NCI-H82 treated with DMSO at 0.1 percent for 48 hours (cell line): Measurements from ENCODE around the gene ACE2.
"Not testable (repeated sequence)": the region's sequence is repeated elsewhere in the genome, so short reads cannot be mapped to it uniquely, and the experiment has no call there.

Experiments used
- DNase-seq: peaks from one replicate; lab custom pipeline; 2025; ENCODE audit not compliant: unreplicated experiment; lab: John Stamatoyannopoulos, UW

The ACE2 gene

DNA sequence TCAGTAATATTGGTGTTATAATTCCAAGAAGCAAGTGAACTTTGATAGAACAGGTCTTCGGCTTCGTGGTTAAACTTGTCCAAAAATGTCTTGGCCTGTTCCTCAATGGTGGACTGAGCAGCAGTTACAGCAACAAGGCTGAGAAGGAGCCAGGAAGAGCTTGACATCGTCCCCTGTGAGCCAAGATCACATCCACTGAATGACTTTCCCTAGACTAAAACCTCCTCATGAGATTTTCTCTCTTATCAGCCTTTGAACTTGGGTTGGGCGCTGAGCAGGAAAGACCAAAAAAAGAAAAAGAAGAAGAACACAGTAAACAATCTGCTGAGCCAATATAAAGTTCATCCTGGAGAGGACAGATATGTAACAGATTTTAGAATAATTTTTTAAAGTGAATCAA lies at the start of gene ACE2:
Gene ACE2, minus strand, starts transcription at position 216 of the 400 bp plus-strand sequence. Its CDS starts 49 bp downstream, at position 167.
- DNase-seq: no peak

DNA sequence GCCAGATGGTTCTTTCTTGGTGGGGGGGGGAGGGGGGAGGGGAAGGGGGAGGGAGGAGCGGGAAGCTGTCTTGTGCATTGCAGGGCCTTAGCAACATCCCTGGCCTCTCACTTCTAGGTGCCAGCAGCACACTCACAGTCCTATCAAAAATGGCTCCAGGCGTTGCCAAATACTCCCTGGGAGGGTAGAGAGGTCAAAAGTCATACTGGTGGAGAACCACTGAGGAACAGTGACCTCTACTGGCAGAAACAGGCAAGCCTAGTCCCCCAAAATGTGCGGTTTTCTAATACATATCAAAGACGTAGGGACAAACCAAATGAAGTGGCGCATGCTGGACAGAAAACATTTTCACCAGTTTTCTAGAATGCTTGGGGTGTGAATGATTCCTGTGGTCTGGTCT lies 46.8 kb upstream of the ACE2 start:
- DNase-seq: not testable (repeated sequence)

DNA sequence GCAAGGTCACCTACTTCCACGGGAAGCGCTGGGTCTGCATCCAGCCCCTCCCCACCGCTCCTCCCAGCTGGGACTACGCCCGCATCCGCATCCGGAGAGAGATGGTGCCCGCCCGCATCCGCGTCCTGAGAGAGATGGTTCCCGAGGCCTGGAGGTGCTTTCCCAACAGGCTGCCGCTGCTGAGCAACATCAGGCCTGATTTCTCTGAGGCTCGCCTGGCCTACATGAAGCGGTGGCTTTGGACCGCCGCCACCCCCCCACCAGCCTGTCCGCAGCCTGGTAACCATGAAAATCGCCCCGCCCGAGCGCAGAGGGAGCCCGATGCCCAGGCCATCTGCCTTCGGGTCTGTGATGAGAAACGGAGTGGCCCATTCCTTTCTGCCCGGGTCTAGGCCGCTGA lies 45.8 kb upstream of the ACE2 start:
- DNase-seq: no peak

DNA sequence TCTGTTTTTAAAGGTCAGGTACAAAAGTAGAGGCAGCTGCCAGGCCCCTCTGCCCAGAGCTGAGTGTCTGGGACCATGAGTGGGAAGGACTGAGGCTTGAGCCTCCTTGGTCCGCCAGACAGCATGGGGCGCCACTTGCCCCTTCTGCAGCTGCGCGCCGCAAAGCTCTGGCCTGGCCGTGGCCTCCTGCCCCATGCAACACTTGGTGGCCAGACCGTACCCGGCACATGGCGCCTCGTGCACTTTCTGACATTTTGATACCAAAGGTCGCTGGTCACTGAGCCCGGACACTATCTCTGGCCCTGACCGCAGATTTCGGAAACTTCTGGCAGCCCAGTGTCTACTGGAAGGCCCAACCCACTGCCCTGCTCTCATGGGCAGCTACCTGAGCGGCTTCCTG lies 45.3 kb upstream of the ACE2 start:
- DNase-seq: no peak

DNA sequence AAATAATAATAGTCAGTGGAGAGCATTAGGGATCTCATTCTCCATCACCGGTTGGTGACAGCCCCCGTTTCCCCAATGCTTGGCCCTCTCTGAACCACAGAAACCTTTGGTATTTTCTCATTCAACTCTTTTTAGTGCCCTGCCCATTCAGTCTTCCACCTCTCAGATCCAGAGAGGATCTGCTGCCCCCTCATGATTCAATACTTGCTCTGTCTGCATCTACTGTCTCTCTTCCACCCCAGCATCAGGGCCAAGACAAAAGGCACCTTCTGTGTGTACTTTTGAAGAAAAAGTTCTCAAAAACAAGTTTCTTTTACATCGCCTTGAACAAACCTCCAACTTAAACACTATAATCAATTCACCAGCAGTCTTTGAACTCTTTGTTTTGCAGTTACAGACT lies 44.5 kb upstream of the ACE2 start:
- no peak for DNase-seq

DNA sequence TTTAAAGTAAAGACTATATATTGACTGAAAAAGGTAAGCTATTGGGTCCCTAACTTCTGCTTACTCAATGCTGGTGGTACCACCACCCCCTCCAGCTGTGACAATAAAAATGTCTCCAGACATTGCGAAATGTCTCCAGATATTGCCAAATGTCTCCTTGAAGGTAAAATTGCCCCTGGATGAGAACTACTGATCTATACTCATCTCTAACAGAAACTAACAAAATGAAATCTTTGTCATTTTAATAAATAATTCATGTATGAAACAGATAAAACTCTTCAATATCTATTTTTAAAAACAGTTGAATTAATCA lies 43.8 kb upstream of the ACE2 start:
- DNase-seq: no peak

DNA sequence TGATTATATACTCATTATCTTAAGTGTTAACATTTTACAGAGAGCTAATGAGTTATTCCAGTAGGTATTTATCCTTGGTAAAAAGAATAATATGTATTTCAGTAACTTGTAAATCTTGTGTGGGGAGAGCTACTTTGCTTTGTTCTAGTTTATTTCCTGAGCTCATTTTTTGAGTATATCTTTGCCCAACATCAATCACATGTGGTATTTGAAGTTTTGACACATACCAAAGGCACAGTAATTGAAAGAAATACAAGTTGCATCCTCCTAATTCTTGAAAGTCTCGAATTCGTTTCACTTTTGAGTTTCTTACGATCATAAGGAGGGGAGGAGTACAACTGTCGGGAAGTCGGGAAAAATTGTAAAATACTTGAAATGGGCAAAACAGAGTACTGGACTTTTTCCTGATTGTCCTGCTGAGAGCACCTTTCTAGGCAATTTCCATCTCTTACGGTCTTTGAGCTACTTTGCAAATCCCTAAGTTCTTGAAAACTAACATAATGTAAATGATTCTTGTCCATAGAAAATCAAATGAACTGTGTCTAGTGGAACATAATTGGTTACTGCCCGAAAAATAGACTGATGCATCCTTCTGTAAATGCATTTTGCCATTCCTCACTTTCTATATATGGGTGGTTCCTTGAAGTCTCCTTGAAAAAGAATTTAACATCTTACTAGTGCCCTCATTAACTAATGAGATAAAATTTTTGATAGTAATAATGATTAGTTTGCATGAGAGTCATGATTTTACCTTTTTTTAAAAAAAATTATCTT lies 43.2 kb upstream of the ACE2 start:
- DNase-seq: no peak

DNA sequence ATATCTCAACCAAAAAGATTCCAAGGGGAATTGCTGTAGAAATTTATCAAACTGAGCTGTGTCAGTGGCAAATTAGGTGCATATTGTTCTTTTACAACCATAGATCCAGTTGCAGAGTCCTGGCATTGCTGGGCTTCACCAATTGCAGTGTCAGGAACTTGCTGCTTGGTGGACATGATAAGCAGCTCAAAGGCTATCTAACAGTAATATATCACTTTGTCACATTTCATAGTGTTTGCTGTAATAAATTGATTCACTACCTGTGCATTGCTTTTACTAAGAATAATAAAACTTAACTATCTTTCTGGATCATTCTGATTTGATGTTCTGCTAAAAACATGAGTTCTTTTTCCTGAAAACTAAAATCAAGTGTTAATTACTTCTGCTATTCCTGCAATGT lies 30.9 kb upstream of the ACE2 start:
- DNase-seq: no peak

DNA sequence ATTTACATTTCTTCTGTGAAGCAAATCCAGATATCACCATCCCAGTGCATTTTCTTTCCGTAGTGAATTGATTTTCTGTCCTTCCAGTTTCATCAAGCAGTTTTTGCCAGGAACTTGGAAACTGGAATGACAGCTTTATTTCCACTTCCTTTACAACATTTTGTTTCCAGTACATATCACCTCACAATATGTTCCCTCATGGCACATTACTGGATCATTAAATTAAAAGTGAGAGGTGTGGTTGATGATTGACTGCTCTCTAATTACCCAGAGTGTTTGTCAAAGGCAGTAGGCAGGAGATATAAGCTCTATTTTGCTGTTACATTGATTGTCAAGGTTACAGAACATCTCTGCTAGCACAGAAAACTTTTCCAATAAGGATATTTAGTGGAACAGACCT lies 22.3 kb upstream of the ACE2 start:
- DNase-seq: no peak

DNA sequence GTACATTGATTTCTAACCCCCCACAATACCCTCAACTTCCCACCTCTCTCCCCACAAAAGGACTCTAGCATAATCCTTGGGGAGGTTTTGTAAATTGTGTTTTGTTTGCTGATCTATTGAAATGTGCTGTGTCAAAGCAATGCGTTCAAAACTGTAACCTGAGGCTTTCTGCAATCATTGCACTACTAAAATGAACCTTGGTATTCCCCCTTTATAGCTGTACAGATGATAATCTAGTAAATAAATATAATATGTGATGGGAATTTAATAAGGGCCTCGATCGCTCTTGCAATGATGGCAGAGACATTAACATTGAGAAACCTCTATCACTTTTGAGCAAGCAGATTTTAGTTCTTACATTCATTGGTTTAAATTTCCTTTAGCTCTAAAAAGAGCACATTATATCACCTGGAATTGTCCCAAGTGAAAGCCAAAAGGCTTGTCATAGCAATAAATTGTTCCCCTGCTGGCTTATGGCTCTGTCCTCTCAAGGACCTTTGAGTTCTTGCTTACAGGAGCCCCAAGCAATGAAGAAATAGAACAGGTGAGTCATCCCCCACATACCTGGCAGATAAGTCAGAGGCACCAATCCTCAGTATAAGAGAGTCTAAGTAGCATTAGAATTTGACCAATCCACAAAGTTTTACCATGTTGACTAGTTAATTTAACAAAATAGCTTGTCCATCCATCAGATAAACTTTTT lies 18.4 kb upstream of the ACE2 start:
- no peak for DNase-seq

DNA sequence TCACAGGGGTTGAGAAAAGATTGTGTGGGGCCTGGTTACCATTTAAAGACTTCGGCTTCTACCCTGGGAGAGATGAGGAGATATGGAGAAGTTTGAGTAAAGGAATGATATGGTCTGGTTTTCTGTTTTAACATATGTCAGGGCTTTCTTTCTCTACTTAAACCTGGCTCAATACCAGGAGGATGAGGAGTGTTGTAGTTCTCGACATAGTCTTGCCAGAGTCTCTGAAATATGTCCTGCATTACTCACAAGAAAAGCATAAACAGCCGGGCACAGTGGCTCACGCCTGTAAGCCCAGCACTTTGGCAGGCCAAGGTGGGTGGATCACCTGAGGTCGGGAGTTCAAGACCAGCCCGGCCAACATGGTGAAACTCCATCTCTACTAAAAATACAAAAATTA lies 16.4 kb upstream of the ACE2 start:
- no peak for DNase-seq

DNA sequence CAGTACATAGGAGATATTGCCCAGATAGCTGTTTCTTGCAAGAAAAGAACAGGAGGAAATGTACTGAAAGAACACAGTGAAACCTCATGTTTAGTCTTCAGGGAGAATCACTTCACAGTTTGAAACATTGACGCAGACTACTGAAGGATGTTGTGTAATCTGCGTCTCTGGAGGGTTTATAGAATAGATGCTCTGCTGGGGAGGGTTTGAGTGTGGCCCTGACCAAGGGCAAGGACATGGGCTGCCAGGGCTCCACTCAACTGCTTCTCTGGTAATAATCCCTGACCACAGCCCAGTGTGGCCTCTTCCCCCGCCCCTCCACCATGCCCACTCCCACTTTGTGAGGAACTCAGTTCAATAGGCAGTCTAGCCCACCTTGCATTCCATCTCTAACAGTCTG lies 15.8 kb upstream of the ACE2 start:
- no peak for DNase-seq

DNA sequence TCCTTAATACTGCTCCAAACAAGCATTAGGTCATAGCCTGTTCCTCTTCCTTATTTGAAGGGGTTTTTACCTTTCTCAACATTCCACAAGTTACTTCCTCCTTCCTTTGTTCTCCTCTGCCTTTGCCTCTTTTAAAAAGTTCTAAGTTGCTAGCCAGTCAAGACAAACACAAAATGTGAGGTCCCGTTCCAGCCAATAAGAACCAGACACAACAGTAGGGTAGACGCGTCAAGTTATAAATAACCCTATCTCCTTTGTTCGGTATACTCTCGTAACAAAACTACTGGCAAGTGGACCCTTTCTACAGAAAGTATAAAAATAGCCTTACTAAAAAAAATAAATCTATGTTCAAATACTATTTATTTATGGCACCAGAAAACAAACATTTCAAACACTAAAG lies 6.3 kb upstream of the ACE2 start:
- no peak for DNase-seq

DNA sequence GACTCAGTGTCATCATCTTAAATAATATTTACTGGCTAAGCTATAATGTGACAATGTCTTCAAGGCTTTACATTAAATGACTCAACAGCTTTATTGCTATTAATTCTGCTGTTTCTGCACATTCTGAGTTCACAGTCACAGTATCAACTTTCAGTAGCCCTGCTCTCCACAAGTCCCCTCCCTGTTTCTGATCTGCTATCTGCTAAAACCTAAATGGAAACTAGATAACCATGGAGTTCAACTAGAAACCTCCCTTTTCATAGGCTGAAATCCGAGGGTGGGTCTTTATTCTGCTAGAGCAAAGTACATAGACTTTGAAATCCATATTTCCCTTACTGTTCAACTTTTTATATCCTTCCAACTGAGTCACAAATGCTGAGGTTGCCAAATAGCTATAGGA lies 5.4 kb upstream of the ACE2 start:
- no peak for DNase-seq

DNA sequence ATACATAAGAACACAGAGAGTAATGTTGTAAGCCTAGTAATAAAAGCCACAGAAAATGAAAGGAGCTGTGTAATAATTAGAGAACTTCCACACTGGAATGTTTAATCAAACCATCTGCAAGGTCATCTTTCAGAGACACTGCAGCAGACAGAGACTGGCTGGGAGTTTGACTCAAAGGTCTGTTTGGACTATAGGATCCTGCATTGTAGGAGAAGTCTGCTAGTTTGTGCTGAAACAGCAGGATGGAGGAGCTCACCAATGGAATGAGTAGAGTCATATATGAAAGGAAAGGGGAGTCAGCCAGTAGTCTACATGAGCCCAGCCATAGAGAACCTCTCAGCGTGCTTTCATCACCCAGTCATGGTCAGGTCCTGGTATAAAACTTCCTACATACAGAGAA lies 4.5 kb upstream of the ACE2 start:
- DNase-seq: no peak

DNA sequence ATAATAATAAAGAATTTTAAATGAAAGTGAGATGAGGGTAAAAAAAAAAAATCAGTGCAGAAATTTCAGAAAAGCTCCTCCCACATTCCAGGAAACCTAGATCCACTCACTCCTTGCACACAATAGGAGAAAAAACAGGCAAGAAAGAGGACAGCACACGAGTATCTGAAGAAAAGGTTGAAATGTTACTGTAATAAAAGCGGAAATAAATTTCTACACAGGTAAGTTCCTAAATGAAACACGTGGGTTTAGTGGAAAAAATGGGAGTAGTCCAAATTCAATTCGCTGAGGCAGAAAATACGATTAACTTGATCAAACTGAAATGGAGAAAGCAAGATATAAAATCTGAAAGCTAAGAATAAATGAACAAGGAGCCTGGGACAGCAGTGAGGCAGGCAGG lies 2.0 kb upstream of the ACE2 start:
- no peak for DNase-seq

DNA sequence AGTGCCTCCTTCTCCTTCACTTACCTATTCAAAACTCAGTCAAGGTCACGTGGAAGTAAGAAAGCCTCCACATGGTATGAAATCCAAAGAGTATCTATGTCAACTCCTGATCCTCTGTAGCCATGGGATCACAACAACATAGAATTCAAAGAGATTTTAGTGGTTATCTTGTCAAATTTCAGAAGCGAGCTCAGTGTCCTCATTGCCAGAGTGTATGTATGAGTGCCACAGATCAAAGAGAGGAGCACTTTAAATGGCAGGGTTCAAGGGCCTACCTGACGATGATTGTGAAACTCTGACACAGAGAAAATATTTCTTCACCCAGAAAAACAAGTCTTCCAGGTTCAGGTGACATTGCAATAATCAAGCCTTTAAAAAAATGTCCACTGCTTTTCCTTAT lies 1.2 kb upstream of the ACE2 start:
- DNase-seq: no peak

DNA sequence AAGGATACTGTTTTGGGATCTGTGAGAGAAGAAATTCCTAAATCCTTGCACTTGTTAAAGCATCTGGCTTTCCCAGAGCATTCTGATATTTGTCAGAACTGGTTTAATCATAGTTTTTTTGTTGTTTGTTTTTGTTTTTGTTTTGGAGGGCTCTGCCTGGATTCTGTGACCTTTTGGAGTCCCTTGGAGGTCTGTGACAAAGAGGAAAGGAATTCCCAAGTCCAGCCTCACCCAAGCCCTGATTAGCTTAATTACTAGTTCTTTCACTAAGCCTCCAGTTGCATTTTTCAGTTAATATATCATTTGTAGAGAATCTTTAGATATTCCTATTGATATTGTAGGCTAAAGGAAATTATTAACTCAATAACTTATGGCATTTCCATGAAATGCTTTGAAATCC lies 711 bp downstream of the ACE2 start:
- DNase-seq: no peak

DNA sequence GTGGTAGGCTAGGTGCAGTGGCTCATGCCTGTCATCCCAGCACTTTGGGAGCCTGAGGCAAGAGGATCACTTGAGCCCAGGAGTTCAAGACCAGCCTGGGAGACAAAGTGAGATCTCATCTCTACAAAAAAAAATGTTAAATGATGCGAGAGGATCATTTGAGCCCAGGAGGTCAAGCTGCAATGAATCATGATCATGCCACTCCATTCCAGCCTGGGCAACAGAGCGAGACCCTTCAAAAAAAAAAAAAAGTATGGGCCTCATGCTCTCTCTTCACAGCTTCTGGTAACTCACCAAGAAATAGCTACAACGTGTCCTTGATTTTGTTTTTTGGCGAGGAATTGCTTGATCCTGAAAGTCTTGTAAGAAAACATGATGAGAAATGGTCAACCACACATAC lies 1.3 kb downstream of the ACE2 start:
- DNase-seq: no peak

DNA sequence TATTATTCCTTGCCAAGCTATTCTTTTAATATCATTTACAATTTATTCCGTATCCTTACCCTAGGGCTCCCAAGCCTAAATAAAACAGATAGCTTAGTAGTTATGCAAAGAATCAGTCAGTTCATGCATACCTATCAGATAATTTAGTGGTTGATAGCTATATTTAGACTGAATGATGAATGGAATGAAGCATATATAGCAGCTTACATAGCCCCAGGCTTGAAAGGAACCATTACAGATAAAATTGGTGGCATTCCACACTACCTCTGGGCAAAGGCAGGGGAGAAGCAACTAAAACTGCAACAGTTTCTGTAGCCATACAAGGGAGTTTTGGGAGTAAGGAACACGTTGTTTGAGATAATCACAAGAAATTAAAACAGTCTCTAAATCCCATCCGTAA lies 2.7 kb downstream of the ACE2 start:
- no peak for DNase-seq

DNA sequence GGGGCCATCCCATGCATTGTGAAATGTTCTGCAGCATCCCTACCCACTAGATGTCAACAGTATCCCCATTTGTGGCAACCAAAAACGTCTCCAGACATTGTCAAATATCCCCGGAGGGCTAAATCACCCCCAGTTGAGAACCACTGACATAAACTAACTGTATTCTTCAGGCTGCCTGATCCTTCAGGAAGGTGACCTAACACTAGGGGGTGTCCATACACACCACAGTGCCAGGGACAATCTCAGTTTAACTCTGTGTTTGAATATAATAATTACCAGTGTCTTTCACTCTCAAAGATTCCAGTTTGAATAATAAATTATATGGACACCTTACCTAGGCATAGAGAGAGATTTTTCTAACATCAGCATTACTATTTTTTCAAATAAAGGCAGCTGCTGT lies 6.4 kb downstream of the ACE2 start:
- DNase-seq: no peak

DNA sequence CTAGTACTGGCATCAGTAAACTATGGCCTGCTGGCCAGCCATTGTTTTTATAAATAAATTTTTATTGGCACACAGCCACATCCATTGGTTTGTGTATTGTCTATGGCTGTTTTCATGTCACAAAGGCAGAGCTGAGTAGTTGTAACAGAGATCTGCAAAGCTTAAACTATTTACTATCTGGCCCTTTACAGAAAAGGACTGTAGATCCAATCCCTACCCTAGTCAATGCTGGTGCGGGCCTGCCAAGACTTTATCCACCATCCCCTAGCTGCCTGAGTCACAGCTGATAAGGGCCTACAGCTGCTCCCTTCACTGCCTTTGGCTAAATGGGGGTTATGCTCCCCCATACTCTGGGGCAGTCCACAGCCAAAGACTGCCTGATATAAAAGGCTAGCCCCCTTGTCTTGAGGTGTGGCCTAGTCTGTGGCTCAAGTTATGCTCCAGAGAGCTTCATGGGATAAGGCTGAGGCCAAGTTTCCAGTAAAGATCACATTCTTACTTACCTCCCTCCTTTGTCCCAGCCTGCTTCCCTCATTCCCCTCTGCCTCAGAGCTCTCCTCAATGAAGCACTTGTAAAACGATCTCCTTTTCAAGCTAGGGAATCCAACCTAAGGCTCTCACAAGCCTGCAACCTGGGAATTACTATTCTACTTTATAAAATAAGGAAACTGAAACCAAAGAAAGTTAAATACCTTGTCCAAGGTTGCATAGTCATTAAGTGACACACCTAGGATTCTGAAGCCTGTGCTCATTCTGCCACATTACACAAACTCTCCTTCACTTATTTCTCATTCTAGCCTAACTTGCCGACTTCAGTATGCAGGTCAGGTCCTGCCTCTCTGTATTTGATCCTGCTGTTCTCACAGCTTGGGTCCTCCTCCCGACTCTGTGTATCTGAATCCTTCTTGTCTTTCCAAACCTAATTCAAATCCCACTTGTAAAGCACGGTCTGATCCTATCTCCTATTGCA lies 20.7 kb downstream of the ACE2 start:
- no peak for DNase-seq
